ENCODE data around the gene LYSET.
A peak's percentile ranks its signal among the peaks of the same experiment; 100 is the strongest.
"Not testable (repeated sequence)": the region's sequence is repeated elsewhere in the genome, so short reads cannot be mapped to it uniquely, and the experiment has no call there.

LYSET gene

DNA sequence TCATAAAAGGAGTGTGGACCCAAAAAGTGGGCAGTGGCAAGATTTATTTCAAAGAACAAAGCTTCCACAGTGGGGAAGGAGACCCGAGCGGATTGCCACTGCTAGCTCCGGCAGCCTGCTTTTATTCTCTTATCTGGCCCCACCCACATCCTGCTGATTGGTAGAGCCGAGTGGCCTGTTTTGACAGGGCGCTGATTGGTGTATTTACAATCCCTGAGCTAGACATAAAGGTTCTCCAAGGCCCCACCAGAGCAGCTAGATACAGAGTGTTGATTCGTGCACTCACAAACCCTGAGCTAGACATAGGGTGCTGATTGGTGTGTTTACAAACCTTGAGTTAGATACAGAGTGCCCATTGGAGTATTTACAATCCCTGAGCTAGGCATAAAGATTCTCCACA, 15.5 kb upstream of the LYSET start:
- DNase-seq = not testable (repeated sequence)

- DNase-seq = not testable (repeated sequence)
Measured at GRCh38 chr14:93170141-93170540, 15.0 kb upstream of the LYSET start.

GRCh38 chr14:93171376-93171775, 13.7 kb upstream of the LYSET start:
- no peak for DNase-seq

GRCh38 chr14:93173943-93174395, 11.1 kb upstream of the LYSET start:
- DNase-seq = peak; percentile 26

DNA sequence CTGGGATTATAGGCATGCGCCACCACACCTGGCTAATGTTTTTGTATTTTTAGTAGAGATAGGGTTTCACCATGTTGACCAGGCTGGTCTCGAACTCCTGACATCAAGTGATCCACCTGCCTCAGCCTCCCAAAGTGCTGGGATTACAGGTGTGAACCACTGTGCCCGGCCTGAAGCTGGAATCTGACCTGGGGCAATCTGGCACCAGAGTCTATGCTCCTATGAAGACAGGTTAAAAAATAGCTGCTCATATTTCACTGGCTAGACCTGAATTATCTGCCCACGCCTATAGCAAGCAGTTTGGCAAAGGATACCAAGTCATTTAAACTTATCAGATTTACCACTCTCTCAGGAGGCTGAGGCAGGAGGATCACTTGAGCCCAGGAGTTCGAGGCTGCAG, 10.4 kb upstream of the LYSET start:
- not testable (repeated sequence) for DNase-seq

GRCh38 chr14:93175492-93175891, 9.6 kb upstream of the LYSET start:
- no peak for DNase-seq

DNA sequence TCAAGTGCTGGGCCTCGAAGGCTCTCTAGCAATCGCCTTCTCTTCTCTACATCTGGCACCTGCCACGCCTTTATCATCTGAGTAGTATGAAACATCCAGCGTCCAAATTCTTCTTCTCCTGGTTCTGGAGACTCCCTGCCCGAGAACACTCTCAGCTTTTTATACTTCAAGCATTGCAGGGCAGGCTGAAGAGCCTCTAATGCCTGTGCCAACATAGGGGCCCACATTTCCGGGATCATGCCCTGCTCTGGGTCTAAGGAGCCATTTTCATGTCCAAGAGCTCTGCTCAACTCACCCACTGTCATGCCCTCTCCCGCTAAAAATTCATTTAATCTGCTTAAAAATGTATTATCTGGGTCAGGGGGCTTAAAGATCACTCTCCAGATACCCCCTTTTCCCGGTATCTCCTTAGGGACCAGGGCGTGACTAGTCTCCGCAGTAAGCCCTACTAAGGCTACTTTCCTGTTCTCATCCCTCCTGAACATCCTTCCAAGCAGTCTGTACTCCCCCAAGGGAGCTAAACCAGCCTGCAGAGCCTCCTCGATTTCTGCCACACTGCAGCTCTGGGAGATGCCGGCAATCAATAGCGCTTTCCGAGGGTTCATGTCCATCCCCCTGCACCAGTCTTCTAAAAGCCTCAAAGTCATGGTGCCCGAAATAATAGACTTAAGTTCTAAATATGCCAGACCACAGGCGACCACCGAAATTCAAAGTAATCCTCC, 1.4 kb upstream of the LYSET start:
- no peak for DNase-seq

GRCh38 chr14:93185349-93185720, 218 bp downstream of the LYSET start:
- DNase-seq = peak; percentile 68

GRCh38 chr14:93186466-93186865, 1.3 kb downstream of the LYSET start:
- DNase-seq = no peak

GRCh38 chr14:93186956-93187355, 1.8 kb downstream of the LYSET start:
- no peak for DNase-seq

GRCh38 chr14:93195316-93195999, 10.3 kb downstream of the LYSET start:
- DNase-seq = no peak

- no peak for DNase-seq
Measured at GRCh38 chr14:93199031-93199430, 13.9 kb downstream of the LYSET start.

GRCh38 chr14:93200553-93200952, 15.4 kb downstream of the LYSET start:
- no peak for DNase-seq

- no peak for DNase-seq
Measured at GRCh38 chr14:93201155-93201704, 16.1 kb downstream of the LYSET start.

GRCh38 chr14:93206793-93207467, 21.8 kb downstream of the LYSET start, which contains the start of the genes GON7 and UBR7:
TSS of gene GON7 (minus strand) at chr14:93207065. CDS start at chr14:93207037, 28 bp downstream.
TSS of gene UBR7 (plus strand) at chr14:93207256. CDS start at chr14:93207292, 36 bp downstream.
- peak; percentile 99 for DNase-seq

DNA sequence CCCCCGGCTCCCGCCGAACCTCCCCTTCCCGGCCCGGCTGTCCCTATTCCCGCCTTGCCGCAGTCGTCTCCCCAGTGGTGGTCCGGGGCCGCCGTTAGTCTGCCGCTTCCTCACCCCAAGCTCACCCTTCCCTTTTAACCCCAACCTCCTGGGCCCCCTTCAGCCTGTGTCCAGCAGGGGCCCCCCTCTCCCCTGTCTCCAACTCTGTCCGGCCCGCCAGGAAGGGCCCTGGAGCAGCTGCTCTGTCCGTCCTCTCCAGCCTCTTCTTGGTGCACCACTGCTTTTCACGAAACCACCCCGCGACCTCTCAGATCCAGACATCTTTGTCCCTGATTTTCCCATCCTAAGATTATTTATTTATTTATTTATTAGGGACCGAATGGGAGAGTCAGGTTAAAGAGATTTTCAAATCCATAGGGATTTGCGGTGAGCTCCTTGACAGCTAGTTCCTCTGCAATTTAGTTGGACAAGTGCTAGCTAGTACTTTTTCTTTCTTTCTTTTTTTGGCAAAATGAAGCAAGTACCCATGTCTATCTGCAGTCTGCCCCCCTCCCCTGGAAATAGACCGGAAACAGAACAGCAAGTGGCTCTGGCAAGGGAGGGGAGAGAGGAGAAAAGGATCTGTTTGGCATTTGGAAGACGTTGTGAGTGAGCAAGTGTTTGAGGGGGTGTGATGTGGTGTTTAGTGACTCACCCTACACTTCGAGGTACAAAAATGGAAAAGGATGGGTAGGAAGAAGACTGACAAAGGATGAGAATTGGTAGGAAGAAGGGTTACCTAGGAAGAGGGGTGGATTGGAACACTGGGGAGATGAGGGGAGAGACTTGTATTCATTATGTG, 22.6 kb downstream of the LYSET start:
- peak; percentile 81 for DNase-seq

- no peak for DNase-seq
Measured at GRCh38 chr14:93212432-93212831, 27.3 kb downstream of the LYSET start.

GRCh38 chr14:93214598-93214997, 29.5 kb downstream of the LYSET start:
- no peak for DNase-seq

DNA sequence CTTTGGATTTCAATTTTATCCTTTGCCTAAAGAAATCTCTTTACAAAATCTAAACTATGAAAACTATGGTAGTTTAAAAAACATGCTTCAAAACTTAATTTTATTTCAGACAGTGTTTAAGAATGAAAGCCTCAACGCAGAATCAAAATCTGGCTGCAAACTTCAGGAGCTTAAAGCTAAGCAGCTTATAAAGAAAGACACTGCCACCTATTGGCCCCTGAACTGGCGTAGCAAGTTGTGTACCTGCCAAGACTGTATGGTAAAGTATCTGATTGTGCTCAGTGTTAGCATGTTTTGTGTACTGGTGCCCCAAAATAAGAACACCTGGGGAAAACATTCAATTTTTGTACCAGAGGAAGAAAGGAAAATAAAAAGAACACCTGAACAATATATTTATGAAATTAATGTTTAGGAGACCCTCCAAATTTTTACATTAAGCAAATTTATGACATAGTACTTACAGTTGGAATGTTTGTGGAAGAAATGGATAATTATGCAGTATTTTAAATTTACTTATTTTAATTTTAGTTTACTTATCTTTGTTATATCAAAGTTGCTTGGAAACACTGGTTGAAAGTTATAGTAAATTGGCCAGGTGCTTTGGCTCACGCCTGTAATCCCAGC, 34.1 kb downstream of the LYSET start:
- peak; percentile 73 for DNase-seq

DNA sequence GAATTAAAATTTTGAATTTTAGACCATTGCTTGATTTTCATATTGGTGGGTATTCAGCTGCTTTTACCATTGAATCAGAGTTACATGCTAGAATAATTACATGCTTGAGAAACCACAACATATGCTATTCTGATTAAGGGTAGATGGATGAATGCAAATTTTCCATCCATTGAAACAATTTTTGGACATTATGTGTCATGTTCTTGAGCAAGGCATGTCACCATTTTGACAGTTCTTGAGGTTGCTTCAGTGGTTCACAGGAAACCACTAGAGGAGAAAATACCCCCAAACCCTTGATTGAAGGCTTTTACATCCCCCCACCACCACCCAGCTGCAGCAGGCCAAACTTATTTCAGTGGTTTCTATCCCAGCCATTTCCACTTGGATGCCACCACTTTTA, 35.4 kb downstream of the LYSET start:
- DNase-seq = no peak

DNA sequence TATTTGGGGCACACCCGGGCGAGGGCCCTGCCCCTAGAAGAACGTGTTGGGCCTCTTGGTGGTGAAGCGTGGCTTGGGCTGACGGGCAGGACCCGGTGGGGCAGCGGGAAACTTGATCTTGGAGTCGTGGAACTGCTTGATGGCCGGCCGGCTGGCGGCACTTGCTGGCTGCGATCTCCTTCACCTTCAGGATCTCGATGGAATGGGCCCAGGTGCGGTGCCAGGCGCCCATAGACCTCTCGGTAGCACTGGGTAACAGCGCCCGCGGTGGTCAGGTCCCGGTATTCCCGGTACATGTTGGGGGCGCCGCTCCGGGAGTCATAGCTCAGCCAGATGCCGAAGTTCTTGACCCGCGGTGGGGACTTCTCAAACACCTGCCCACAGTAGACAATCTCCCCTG, 38.4 kb downstream of the LYSET start:
- no peak for DNase-seq

- no peak for DNase-seq
Measured at GRCh38 chr14:93228550-93228949, 43.4 kb downstream of the LYSET start.

All from eye (tissue), 1 donor.